Subcutaneous adipose tissue (tissue), 4 donors: ENCODE results near the gene PLS3. TPM values are rescaled to one million over a fixed set of nuclear protein-coding genes. Genes with fewer than 3 reads are reported as not detected.

ENCODE experiments used
- CTCF ChIP-seq: fragments of 450-650 bp; IDR thresholded peaks from one replicate; pipeline ENCODE4 v1.5.1; 2016; ENCODE audit warnings: low read depth, mild to moderate bottlenecking, control low read depth, antibody characterized with exemption, moderate library complexity
- total RNA-seq, 4 donors: library from RNA; depleted of rRNA; stranded (reverse); fragments of >200 nt; gene quantifications; one replicate each; pipeline ENCODE4 v1.1.0, GENCODE V29; 2016

Gene PLS3
- 100 to 1,000 TPM in 2 of 4 donors, 10 to 100 TPM in 2; 61.7 to 269 (median 84.9) TPM for total RNA-seq

GRCh38 chrX:115560978-115561604 lies at the start of gene PLS3:
Gene PLS3 (plus strand): TSS chrX:115561174. CDS start chrX:115610251, 49,077 bp downstream.
- TF ChIP-seq CTCF, result no peak

- TF ChIP-seq CTCF, result no peak
Measured at GRCh38 chrX:115518113-115518512, 42.9 kb upstream of the PLS3 start.

- TF ChIP-seq CTCF, result no peak
Measured at GRCh38 chrX:115521741-115522140, 39.2 kb upstream of the PLS3 start.

- TF ChIP-seq CTCF, result no peak
Measured at GRCh38 chrX:115522952-115523351, 38.0 kb upstream of the PLS3 start.

GRCh38 chrX:115525486-115525885 lies 35.5 kb upstream of the PLS3 start:
- TF ChIP-seq CTCF, result no peak

- TF ChIP-seq CTCF, result no peak
Measured at GRCh38 chrX:115531818-115532403, 29.1 kb upstream of the PLS3 start.

GRCh38 chrX:115533485-115533884 lies 27.5 kb upstream of the PLS3 start:
- no peak for TF ChIP-seq CTCF
